Measurements from ENCODE around the gene SLC13A3.
"Not testable (repeated sequence)": the region's sequence is repeated elsewhere in the genome, so short reads cannot be mapped to it uniquely, and the experiment has no call there.

SLC13A3 gene

DNA sequence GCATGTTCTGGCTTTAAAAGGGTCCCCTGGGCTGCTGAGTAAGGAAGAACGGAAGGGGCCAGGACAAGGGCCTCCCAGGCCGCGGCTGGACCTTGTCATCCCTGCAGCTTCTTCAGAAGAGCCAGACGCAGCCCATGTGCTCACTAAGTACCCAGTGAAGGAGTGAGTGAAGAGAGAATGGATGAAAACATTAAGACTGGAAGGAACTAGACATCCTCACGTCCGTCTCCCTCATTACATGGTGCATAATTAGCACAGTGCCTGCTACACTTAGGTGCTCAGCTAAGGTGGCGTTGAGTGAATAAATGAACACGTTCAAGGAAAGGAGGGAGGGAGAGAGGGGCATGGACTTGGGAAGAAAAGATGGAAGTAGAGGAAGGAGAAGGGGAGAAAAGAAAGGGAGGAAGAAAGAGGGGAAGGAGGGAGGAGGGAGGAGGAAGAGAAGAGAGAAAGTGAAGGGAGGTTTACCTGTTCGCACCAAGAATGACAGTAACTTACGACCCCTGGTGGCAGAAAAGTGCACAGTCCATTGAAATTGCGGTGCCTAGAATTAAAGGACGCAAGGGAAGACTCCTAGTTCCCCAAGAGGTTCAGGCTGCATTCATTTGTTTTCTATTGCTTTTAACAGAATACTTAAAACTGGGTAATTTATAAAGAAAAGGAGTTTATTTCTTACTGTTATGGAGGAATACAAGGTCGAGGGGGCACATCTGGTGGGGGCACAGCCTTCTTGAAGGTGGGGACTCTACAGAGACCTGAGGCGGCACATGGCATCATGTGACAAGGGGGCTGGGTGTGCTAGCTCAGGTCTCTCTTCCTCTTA lies 30.0 kb upstream of the SLC13A3 start:
- DNase-seq (ENCODE audit: low read depth), result peak; percentile 32

- no peak for DNase-seq (ENCODE audit: low read depth)
Observed at GRCh38 chr20:46680684-46681031, 29.4 kb upstream of the SLC13A3 start.

DNA sequence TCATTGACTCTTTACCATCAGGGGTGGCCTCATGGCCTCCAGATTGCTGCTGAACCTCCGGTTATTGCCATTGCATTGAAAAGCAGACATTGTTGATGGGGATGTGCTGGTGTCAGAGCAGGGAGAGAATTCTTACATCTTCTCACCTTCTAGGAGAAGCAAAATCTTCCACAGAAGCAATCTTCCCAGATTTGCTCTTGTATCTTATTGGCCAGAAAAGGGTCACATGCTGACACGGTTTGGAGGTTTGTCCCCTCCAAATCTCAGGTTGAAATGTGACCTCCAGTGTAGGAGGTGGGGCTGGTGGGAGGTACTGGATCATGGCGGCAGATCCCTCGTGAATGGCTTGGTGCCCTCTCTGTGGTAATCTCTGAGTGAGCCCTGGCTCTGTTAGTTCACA lies 27.3 kb upstream of the SLC13A3 start:
- DNase-seq (ENCODE audit: low read depth), result no peak

DNA sequence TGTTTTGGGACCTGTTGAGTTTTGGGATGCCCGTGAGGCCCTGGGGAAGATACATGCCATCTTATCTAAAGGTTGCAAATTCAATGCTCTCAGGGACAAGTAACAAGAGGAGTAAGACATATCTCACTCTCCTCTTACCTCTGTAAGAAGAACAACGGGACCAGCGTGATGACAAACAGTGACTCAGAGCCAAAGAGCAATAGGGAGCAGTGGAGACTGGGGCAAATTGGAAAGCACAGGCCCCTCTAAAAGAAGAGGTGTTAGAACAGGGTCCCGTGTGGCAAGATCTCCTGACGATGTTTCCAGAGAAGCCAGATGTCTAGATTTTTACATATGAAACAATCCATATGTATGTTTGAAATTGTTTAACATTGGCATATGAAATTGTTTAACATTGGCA lies 26.3 kb upstream of the SLC13A3 start:
- no peak for DNase-seq (ENCODE audit: low read depth)

- not testable (repeated sequence) for DNase-seq (ENCODE audit: low read depth)
Observed at GRCh38 chr20:46676649-46677316, 25.5 kb upstream of the SLC13A3 start.

GRCh38 chr20:46674253-46675083 lies 23.2 kb upstream of the SLC13A3 start:
- DNase-seq (ENCODE audit: low read depth), result no peak

DNA sequence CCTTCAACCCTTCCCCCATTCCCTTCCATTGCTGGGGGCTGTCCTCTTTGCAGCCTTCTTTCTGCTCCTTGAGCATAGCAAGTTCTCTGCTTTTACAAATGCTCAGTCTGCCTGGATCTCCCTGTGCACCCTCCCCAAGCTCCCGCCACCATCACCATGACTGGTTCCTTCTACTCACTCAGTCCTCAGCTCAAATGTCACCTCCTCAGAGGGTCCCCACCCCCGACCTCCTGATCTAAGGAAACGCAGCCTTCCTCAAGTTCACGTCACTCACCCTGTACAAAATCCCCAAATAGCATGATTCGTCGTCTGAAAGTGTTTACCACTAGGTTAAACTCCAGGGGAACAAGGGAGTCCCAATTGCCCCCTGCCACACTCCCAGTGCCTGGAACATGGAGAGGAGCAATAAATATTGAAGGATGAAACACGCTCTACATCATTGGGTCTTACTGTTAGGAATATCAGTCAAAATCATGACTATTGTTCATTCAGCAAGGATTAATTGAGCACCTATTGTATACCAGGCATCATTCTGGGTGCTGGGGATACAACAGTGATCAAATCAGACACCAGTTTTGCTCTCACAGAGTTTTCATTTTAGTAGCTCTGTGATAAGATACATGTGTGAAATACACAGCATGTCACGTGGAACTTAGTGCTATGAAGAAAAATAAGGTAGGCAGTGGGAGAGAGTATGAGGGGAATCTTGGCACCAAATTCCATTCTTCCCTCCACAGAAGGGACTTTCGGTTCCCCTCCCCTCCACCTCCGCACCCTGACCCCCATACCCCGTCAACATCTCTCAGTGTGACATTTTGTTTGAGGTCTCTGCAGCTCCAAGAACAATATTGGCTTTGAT lies 22.4 kb upstream of the SLC13A3 start:
- DNase-seq (ENCODE audit: low read depth), result no peak

- DNase-seq (ENCODE audit: low read depth), result no peak
Observed at GRCh38 chr20:46672543-46673148, 21.4 kb upstream of the SLC13A3 start.

DNA sequence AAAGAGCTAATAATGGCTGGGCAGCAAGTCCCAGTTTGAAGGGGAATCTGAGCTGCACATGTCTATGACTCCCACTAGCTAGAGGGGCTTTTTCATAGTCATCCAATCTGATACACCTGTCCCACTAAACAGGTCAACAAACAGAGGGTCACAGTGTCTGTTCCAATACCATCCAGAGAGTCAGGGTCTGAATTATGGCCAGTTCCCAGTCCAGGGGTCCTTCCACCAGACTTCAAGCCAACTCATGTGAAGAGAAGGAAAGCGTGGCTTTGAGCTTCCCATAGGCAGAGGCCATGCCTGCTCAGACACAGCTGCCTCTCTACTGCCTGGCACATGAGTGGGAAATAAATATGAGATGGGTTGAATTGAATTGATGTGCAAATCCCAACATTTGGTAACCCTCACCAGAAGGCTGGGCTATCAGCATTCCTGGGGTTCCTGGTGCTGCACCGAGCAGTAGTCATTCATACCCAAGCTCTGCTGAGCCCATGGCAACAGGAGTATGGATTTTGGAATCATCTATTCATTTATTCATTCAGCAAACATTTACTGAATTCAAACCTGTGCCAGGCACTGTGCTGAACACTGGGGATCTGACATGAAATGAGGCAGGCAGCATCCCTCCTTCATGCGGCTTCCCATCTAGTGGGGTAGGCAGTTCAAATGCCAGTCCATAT lies 20.7 kb upstream of the SLC13A3 start:
- no peak for DNase-seq (ENCODE audit: low read depth)

DNA sequence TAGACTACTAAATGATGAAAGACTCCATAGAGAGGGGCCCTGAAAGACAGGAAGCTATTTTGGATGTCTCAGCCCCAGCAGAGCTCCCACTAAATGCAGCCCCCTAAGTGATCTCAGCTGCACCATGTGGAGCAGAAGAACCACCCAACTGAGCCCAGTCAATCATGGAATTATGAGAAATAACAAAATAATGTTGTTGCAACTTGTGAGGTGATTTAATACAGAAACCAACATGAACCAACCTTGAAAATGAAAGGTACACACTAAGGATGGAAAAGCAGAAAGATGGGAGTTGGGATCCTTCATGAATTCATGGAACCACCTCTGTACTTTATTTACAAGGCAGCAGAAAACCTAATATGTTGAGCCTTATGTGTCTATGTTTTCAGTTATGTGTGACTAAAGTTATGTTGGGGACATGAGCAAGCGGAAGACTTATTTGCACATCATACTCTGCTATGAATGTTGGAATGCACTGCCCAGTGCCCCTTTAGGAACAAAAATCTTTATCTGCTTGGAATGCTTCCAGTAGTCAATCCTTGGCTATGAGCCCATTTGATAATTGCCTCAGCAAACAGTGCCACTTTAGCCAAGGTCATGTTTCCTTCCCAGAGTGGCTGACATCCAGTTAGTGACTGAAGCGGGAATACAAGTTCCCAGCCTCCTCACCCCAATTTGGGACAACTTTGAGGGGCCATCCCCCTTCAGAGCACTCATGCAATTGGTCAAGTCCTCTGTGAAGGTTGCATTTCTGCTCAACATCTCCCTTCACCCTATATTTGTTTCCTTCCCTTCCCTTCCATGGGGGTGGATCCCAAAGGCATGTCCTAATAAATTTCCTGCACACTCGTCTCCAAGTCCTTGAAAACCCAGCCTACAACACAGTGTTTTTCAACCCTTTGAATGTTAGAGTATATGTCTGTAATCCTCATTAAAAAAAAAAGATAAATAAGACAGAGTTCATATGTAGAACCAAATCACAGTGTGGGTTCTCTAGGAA lies 19.6 kb upstream of the SLC13A3 start:
- no peak for DNase-seq (ENCODE audit: low read depth)

DNA sequence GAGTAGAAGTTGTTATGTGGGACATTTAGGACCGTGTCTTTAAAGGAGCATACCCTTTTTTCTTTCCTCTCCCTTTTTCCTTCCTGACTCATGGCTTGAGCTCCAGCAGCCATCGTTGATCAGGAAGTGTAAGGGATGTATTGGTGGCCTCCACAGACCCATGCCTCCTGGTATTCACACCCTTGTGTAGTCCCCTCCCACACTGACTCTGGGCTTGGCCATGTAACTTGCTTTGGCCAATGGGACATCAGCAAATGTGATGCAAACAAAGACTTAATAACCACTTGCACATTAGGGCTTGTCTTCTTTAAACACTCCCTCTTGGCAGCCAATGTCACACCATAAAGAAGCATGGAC lies 18.9 kb upstream of the SLC13A3 start:
- no peak for DNase-seq (ENCODE audit: low read depth)

- no peak for DNase-seq (ENCODE audit: low read depth)
Observed at GRCh38 chr20:46666818-46667515, 15.7 kb upstream of the SLC13A3 start.

DNA sequence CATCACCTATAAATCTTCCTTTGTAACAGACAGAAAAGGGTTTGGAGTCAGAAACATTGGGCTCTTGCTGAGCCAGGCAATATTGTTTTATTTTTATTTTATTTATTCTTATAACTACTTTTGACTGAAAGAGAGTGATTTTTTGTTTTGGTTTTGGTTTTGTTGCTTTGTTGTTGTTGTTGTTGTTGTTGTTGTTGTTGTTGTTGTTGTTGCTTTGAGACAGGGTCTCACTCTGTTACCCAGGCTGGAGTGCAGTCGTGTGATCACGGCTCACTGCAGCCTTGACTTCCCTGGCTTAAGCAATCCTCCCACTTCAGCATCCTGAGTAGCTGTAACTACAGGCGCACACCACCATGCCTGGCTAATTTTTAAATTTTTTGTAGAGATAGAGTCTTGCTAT lies 15.0 kb upstream of the SLC13A3 start:
- DNase-seq (ENCODE audit: low read depth), result no peak

- no peak for DNase-seq (ENCODE audit: low read depth)
Observed at GRCh38 chr20:46665602-46666001, 14.3 kb upstream of the SLC13A3 start.

- no peak for DNase-seq (ENCODE audit: low read depth)
Observed at GRCh38 chr20:46663531-46663930, 12.3 kb upstream of the SLC13A3 start.

GRCh38 chr20:46661659-46662058 lies 10.4 kb upstream of the SLC13A3 start:
- no peak for DNase-seq (ENCODE audit: low read depth)

GRCh38 chr20:46660487-46660886 lies 9.2 kb upstream of the SLC13A3 start:
- DNase-seq (ENCODE audit: low read depth), result no peak

DNA sequence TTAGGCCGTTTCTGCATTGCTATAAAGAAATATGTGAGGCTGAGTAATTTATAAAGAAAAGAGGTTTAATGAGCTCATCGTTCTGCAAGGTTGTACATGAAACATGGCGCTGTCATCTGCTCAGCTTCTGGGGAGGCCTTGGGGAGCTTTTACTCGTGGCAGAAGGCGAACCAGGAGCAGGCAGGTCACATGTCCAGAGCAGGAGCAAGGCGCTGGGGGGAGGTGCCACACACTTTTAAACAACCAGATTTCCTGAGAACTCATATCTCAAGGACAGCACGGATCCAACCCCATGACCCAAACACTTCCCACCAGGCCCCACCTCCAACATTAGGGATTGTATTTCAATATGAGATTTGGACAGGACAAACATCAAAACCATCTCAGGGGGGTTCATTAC lies 6.4 kb upstream of the SLC13A3 start:
- DNase-seq (ENCODE audit: low read depth), result no peak

DNA sequence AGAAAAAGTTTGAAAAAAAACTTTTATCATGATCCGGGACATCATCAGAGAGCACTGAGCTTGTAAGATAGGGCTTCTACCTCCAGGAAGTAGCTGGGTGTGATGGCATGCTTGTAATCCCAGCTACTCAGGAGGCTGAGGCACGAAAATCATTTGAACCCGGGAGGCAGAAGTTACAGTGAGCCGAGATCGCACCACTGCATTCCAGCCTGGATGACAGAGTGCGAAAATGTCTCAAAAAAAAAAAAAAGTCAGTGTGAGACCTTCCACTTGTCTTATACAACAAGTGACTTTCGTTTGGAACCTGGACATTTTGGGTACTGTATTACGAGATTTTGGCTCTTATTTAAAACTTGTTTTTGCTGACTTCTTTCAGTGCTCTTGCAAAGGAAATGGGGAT lies 5.9 kb upstream of the SLC13A3 start:
- no peak for DNase-seq (ENCODE audit: low read depth)
